Ecto neural progenitor cell (in vitro differentiated cells): ENCODE measurements around the gene SLC9A3.
"Not testable (repeated sequence)": the region's sequence is repeated elsewhere in the genome, so short reads cannot be mapped to it uniquely, and the experiment has no call there.

Experiments used
- DNase-seq: peaks from one replicate; pipeline ENCODE4 v3.0.0-alpha.2; 2018; ENCODE audit warnings: low spot score

The SLC9A3 gene

GRCh38 chr5:488744-489688 lies 35.2 kb downstream of the SLC9A3 start:
- no peak for DNase-seq

DNA sequence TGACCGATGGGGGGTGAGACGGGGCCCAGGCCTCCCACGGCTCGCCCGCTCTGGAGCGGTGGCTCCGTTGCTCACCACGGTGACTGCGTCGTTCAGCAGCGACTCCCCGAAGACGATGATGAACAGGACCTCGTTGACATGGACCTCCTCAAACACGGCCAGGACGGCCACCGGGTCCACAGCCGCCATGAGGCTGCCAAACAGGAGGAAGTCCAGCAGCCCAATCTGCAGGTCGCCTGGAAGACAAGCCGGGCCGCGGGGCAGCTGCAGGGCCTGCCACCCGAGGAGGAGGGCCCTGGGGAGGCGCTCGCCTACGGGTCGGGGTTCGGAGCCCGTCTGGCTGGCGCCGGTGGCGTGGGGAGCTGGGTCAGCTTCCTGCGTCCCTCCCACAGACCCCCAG lies 36.0 kb downstream of the SLC9A3 start:
- DNase-seq: no peak

DNA sequence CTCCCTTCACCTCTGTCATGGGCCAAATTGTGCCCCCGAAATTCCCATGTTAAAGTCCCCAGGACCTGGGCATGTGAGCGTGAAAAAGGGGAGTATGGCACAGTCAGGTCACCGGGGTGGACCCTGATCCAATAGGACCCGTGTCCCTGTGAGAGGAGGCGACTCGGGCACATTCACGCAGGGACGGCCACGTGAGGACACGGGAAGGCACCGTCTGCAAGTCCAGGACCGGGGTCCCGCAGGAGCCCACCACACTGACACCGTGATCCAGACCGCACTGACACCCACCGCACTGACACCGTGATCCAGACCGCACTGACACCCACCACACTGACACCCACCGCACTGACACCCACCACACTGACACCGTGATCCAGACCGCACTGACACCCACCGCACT lies 37.7 kb downstream of the SLC9A3 start:
- DNase-seq: not testable (repeated sequence)

GRCh38 chr5:485946-486491 lies 38.2 kb downstream of the SLC9A3 start:
- DNase-seq: no peak

DNA sequence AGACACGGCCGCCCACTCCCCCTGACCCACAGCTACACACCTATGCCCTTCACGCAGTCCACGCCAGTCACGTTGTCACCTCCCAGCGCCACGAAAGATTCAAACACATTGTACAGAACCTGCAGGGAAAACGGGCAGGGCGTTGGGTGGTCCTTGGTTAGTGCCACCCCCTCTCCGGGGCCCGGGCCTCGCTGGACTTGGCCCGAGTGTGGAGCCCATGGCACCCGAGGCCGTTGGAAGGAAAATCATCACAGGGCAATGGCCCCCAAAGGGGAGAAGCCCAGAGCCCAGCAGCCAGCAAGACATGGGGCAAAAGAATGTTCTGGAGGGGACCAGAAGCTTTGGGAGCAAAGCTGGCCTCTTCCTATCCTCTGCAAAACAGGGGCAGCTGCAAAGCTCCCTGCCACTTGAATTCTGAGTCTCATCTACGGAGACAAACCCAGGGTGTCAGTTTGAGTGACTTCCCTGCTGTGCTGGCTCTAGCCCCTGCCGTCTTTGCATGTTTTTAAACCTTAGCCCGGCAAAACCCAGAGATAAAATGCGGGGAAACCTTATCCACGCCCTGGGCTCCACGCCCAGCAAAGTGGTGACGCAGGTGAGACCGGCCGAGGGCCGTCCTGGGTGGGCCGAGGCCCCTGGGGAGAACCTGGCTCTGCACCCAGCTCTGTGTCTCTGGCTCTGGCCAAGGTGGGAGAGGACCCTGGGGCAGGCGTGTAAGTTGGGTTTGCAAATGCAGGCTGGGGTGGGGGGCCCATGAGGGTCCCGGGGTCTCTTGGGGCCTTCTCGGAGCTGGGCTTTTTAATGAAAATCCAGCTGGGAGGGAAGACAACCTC lies 38.9 kb downstream of the SLC9A3 start:
- DNase-seq: no peak

- DNase-seq: no peak
These were observed 39.7 kb downstream of the SLC9A3 start for GRCh38 chr5:484556-484955.

- no peak for DNase-seq
These were observed 40.7 kb downstream of the SLC9A3 start for GRCh38 chr5:483434-484140.

DNA sequence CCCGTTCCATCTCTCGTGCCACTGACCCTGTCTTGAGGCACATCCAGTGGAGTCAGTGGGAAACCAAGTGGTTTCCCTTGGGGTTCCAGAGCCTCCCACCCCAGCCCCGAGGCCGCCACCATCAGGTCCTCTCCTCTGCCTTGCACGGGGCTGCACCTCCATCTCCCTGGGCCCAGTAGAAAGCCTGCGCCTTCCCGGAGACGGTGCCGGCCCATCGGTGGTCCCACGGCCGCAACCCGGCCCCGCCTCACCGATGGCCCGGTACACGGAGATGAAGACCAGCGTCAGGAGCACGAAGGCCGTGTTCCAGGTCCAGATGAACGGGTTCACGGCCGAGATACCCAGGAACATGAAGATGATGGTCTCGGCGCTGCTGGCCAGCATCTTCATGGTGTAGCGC lies 41.2 kb downstream of the SLC9A3 start:
- no peak for DNase-seq

GRCh38 chr5:482506-482905 lies 41.7 kb downstream of the SLC9A3 start:
- DNase-seq: no peak

DNA sequence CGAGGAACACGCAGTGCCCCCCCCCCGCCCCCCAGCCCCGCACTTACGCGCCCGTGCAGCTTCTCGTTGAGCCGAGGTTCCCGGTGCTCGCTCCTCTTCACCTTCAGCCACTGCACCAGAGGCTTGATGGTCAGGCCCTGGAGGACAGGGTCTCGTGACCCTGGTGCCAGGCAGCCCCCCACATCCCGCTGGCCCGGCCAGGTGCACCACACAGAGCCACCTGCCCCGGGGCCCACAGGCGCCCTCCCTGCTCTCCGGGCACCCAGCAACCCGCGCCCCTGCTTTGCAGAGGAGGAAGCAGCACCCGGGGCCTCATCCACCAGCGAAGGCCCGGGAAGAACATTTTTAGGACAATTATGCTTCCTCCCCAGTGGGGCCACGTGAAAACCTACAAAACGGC lies 42.2 kb downstream of the SLC9A3 start:
- DNase-seq: no peak

DNA sequence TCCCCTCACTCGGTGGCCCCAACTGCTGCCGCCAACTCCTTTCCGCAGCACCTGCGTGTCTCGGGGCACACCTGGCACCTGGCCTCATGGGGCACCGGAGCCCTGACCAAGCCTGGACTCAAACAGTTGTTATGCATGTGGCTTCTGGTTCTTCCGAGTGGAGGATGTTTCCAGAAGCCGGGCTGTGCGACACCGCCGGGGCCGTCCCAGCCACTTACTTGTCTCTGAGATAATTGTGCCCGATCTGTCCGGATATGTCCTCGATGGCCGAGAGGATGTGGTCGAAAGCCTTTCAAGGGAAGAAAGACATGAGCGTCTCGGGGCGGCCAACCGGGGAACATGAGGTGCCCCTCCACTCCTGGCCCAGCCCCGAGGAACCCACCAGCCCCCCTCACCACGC lies 42.9 kb downstream of the SLC9A3 start:
- DNase-seq: no peak

- no peak for DNase-seq
These were observed 44.5 kb downstream of the SLC9A3 start for GRCh38 chr5:479566-480319.

DNA sequence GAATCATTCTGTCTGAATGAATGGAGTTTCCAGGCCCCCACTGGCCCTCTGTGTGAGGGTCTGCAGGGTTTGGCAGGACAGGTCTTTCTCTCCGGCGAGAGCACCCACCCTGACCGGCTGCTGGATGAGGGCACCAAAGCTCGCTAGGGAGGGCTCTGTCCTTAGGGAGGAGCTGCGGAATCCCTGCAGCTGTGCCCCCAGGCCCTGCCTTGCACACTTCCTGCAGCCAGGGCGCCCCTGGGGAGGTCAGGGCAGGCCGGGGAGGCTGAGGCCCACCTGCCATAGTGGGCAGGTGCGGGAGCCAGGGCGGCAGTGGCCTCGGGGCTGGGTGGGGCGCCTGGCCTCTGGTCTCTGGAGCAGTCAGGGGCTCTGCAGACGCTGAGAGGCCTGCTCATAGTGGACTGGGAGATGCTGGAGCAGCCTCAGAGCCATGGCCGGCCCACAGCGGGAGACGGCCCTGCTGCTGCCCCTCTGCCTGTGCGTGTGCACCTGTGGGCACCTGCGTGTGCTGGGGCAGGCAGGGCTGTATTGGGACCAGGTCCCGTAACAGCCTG lies 45.2 kb downstream of the SLC9A3 start:
- no peak for DNase-seq

DNA sequence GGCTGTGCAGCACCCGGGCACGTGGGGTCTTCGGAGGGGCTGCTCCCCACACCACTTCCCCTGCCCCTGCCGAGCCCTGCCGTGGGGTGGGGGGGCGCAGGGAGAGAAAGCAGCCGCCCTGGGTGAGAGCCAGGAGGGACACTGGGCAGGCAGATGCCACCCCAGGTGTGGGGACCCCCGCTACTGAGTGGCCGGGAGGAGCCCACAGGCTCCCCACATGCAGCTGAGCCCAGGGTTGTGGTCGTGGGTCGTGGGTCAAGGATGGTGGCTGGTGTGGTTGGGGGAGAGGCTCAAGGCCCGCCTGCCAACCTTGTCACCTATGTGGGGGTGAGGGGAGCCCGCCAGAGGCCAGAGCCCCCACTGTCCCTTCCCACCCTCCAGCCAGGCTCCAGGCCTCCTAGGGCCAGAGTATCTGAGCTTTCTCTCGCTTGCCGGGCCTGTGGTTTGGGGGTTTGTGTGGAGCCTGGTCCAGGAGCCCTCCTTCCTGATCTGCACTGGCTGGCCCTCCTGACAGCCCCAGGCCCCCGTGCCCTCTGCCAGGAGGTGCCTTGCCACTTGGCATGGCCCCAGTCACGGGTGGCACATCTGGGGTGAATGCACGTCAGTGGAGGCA lies 45.8 kb downstream of the SLC9A3 start:
- no peak for DNase-seq

DNA sequence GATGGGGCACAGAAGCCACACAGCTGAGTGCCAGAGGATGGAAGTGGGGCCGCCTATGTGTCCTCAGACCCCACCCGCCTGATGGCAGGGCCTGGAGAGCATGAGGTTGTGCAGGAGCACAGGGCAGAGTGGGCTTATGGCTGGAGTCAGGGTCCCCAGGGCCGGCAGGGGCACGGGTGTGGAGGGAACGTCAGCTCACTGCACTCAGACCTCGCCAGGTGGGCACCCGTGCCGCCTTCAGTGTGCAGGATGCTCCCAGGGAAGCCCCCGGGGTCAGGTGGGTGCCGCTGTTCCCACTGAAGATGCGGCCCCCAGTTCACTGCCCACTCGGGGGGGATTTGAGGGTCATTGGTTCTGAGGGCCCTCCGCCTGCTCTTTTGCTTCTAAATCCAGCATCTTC lies 46.4 kb downstream of the SLC9A3 start:
- no peak for DNase-seq

DNA sequence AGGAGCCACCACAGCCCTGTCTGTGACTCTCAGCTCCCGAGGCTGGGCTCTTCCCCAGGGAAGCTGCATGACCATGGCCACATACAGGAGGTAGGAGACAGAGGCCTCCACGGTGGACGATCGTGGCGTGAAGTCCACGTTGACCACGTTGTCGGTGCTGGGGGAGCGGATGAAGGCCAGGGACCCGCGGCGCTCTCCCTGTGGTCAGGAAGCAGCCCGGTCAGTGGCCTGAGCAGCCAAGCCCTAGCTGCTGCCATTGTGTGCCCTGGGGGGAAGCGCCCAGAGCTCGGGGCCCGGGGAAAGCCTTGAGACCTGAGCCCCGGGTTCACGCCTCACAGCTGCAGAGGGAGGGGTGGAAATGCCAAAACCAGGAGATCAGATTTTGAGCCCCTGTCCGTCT lies 47.0 kb downstream of the SLC9A3 start:
- DNase-seq: no peak

GRCh38 chr5:476814-477175 lies 47.5 kb downstream of the SLC9A3 start:
- no peak for DNase-seq

DNA sequence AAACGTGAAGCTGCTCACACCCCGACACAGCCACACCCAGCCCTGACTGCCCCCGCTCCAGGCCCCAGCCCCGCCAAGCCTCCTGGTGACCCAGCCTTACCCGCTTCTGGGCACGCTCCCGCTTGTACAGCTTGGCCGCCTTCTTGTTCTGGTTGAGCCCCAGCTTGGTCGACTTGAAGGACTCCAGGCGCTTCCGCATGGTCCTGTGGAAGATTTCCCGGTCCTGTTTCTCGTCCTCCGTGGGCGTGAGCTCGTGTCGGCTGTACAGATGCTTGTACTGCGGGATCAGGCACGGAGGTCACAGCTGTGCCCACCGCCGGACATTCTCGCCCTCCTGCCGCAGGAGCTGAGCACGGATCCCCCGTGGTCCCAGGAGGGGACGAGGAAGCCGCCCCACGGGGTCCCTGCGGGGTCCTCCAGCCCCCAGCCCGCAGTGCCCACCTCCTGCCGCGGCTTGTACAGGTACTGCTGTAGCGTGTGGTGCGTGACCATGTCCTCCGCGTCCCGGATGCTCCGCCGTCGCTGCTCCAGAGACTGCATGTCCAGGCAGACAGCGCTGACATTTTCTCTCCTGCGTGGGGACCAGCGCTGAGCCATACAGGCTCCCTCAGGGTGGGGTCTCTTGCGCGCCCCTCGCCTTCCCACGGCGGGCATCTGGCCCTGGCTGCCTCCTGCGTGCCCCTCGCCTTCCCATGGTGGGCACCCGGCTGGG lies 48.0 kb downstream of the SLC9A3 start:
- DNase-seq: no peak

DNA sequence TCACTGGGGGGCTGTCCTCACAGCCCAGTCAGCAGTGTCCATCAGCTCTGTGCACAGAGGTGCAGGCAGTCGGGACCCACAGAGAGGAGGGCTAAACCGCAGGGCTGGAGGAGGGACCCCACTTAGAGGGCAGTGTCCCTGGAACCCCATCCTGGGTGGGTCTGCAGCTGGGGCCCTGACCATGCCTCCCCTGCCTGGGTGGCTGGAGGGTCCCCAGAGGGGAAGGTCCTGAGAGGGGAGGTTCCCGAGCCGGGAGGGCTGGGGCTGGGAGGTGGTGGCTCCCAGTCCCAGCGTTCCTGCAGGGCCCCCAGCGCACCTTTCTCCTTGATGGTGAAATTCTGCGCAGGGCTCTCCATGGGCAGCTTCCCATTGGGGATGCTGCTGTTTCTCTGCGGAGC lies 48.5 kb downstream of the SLC9A3 start:
- no peak for DNase-seq
